T-helper 1 cell treated with Interleukin-12 subunit alpha and Interleukin-12 subunit beta and Interleukin-4 antibody, amounts not matched to agents 30 μg/mL and 1 μg/mL, for 36 hours (primary cell): ENCODE results near the gene MLPH.

ENCODE experiments used
- H3K27ac Mint-ChIP-seq: one replicate; pipeline ENCODE4 v1.8.0; 2021; ENCODE audit warnings: mild to moderate bottlenecking, mixed read lengths
- H3K27me3 Mint-ChIP-seq: one replicate; pipeline ENCODE4 v1.8.0; 2021; ENCODE audit warnings: low read depth, mixed read lengths
- H3K36me3 Mint-ChIP-seq: one replicate; pipeline ENCODE4 v1.8.0; 2021; ENCODE audit warnings: low read depth, mixed read lengths
- H3K4me1 Mint-ChIP-seq: one replicate; pipeline ENCODE4 v1.8.0; 2021; ENCODE audit warnings: low read depth, mixed read lengths
- H3K4me3 Mint-ChIP-seq: one replicate; pipeline ENCODE4 v1.8.0; 2021; ENCODE audit warnings: mild to moderate bottlenecking, moderate library complexity, mixed read lengths
- H3K9me3 Mint-ChIP-seq: one replicate; pipeline ENCODE4 v1.8.0; 2021; ENCODE audit warnings: mixed read lengths

MLPH gene

GRCh38 chr2:237486819-237487448, at the start of gene MLPH:
Gene MLPH, plus strand, starts transcription at chr2:237487251. Its CDS starts 6,176 bp downstream, at chr2:237493427.
- Mint-ChIP-seq H3K27ac (no peak within 1 kb of the TSS), H3K4me1 (no peaks in the 10 kb centered on the region), H3K9me3 (peaks cover 14% of the 10 kb centered on the region), H3K27me3 (peaks cover 56% of the 10 kb centered on the region), H3K4me3 (no peak within 1 kb of the TSS), H3K36me3 (no peaks in the 10 kb centered on the region)

GRCh38 chr2:237437566-237437965, 49.5 kb upstream of the MLPH start:
- H3K27ac Mint-ChIP-seq = no peak overlapping the region
- no peaks in the 10 kb centered on the region for H3K36me3 Mint-ChIP-seq
- H3K4me1 Mint-ChIP-seq = peaks cover 67% of the 10 kb centered on the region
- no peaks in the 10 kb centered on the region for H3K9me3 Mint-ChIP-seq
- H3K27me3 Mint-ChIP-seq = no peaks in the 10 kb centered on the region
- H3K4me3 Mint-ChIP-seq = no peak overlapping the region

GRCh38 chr2:237438080-237438940, 48.7 kb upstream of the MLPH start:
- no peak overlapping the region for H3K4me3 Mint-ChIP-seq
- H3K27ac Mint-ChIP-seq = peak overlapping the region; percentile 19
- peaks cover 61% of the 10 kb centered on the region for H3K4me1 Mint-ChIP-seq
- H3K9me3 Mint-ChIP-seq = no peaks in the 10 kb centered on the region
- H3K36me3 Mint-ChIP-seq = no peaks in the 10 kb centered on the region
- no peaks in the 10 kb centered on the region for H3K27me3 Mint-ChIP-seq

GRCh38 chr2:237440819-237441281, 46.2 kb upstream of the MLPH start:
- peaks cover 42% of the 10 kb centered on the region for H3K4me1 Mint-ChIP-seq
- H3K4me3 Mint-ChIP-seq = no peak overlapping the region
- H3K9me3 Mint-ChIP-seq = no peaks in the 10 kb centered on the region
- peak overlapping the region; percentile 67 for H3K27ac Mint-ChIP-seq
- H3K36me3 Mint-ChIP-seq = no peaks in the 10 kb centered on the region
- H3K27me3 Mint-ChIP-seq = no peaks in the 10 kb centered on the region

- H3K4me1 Mint-ChIP-seq = peaks cover 36% of the 10 kb centered on the region
Observed at GRCh38 chr2:237441605-237442274, 45.3 kb upstream of the MLPH start.

GRCh38 chr2:237444071-237444470, 43.0 kb upstream of the MLPH start:
- Mint-ChIP-seq H3K9me3 (no peaks in the 10 kb centered on the region), H3K27me3 (no peaks in the 10 kb centered on the region), H3K36me3 (no peaks in the 10 kb centered on the region), H3K4me1 (peaks cover 26% of the 10 kb centered on the region), H3K4me3 (no peak overlapping the region), H3K27ac (peak overlapping the region; percentile 9)

More at GRCh38 chr2:237441605-237442274, 45.3 kb upstream of the MLPH start:
- H3K36me3 Mint-ChIP-seq = no peaks in the 10 kb centered on the region
- H3K27ac Mint-ChIP-seq = peak overlapping the region; percentile 61
- H3K27me3 Mint-ChIP-seq = no peaks in the 10 kb centered on the region
- H3K9me3 Mint-ChIP-seq = no peaks in the 10 kb centered on the region
- peak overlapping the region; percentile 8 for H3K4me3 Mint-ChIP-seq

- Mint-ChIP-seq H3K4me3 (no peak overlapping the region), H3K36me3 (no peaks in the 10 kb centered on the region), H3K9me3 (no peaks in the 10 kb centered on the region), H3K27ac (no peak overlapping the region), H3K4me1 (peaks cover 18% of the 10 kb centered on the region), H3K27me3 (no peaks in the 10 kb centered on the region)
Observed at GRCh38 chr2:237445611-237446337, 41.3 kb upstream of the MLPH start.

GRCh38 chr2:237446338-237446665, 40.7 kb upstream of the MLPH start:
- Mint-ChIP-seq H3K27ac (no peak overlapping the region), H3K27me3 (no peaks in the 10 kb centered on the region), H3K4me3 (no peak overlapping the region)

GRCh38 chr2:237447496-237447895, 39.6 kb upstream of the MLPH start:
- no peaks in the 10 kb centered on the region for H3K27me3 Mint-ChIP-seq
- H3K9me3 Mint-ChIP-seq = no peaks in the 10 kb centered on the region
- H3K4me1 Mint-ChIP-seq = peaks cover 6% of the 10 kb centered on the region
- H3K36me3 Mint-ChIP-seq = no peaks in the 10 kb centered on the region
- H3K4me3 Mint-ChIP-seq = no peak overlapping the region
- H3K27ac Mint-ChIP-seq = no peak overlapping the region

More at GRCh38 chr2:237446338-237446665, 40.7 kb upstream of the MLPH start:
- peaks cover 13% of the 10 kb centered on the region for H3K4me1 Mint-ChIP-seq
- no peaks in the 10 kb centered on the region for H3K9me3 Mint-ChIP-seq
- H3K36me3 Mint-ChIP-seq = no peaks in the 10 kb centered on the region

GRCh38 chr2:237448171-237448570, 38.9 kb upstream of the MLPH start:
- Mint-ChIP-seq H3K4me1 (peaks cover 5% of the 10 kb centered on the region), H3K27ac (no peak overlapping the region), H3K36me3 (no peaks in the 10 kb centered on the region), H3K27me3 (no peaks in the 10 kb centered on the region), H3K9me3 (no peaks in the 10 kb centered on the region), H3K4me3 (no peak overlapping the region)

GRCh38 chr2:237448626-237449025, 38.4 kb upstream of the MLPH start:
- no peak overlapping the region for H3K27ac Mint-ChIP-seq

GRCh38 chr2:237449193-237449881, 37.7 kb upstream of the MLPH start:
- no peak overlapping the region for H3K27ac Mint-ChIP-seq
- peaks cover 2% of the 10 kb centered on the region for H3K4me1 Mint-ChIP-seq
- H3K9me3 Mint-ChIP-seq = peaks cover 4% of the 10 kb centered on the region
- H3K4me3 Mint-ChIP-seq = no peak overlapping the region
- no peaks in the 10 kb centered on the region for H3K36me3 Mint-ChIP-seq
- no peaks in the 10 kb centered on the region for H3K27me3 Mint-ChIP-seq

More at GRCh38 chr2:237448626-237449025, 38.4 kb upstream of the MLPH start:
- Mint-ChIP-seq H3K4me1 (peaks cover 5% of the 10 kb centered on the region), H3K36me3 (no peaks in the 10 kb centered on the region), H3K9me3 (no peaks in the 10 kb centered on the region), H3K27me3 (no peaks in the 10 kb centered on the region), H3K4me3 (no peak overlapping the region)

- Mint-ChIP-seq H3K27me3 (no peaks in the 10 kb centered on the region), H3K4me3 (no peak overlapping the region), H3K9me3 (peaks cover 5% of the 10 kb centered on the region), H3K4me1 (peaks cover 2% of the 10 kb centered on the region), H3K27ac (no peak overlapping the region), H3K36me3 (no peaks in the 10 kb centered on the region)
Observed at GRCh38 chr2:237450108-237450507, 36.9 kb upstream of the MLPH start.

GRCh38 chr2:237450583-237450982, 36.5 kb upstream of the MLPH start:
- Mint-ChIP-seq H3K4me1 (peaks cover 2% of the 10 kb centered on the region), H3K27ac (no peak overlapping the region), H3K4me3 (no peak overlapping the region), H3K9me3 (peaks cover 5% of the 10 kb centered on the region), H3K36me3 (no peaks in the 10 kb centered on the region), H3K27me3 (no peaks in the 10 kb centered on the region)
